T follicular helper cell (primary cell): ENCODE measurements around the gene CNIH1.
"Not testable (repeated sequence)": the region's sequence is repeated elsewhere in the genome, so short reads cannot be mapped to it uniquely, and the experiment has no call there.

Source experiments
- DNase-seq: peaks from one replicate; pipeline ENCODE4 v3.0.0-alpha.2; 2020; ENCODE audit warnings: low read depth

Gene CNIH1

GRCh38 chr14:54467280-54467679 is 26.1 kb upstream of the CNIH1 start:
- no peak for DNase-seq

GRCh38 chr14:54465654-54466053 is 24.5 kb upstream of the CNIH1 start:
- DNase-seq = no peak

- DNase-seq = no peak
These were observed 20.9 kb upstream of the CNIH1 start for GRCh38 chr14:54462048-54462447.

- no peak for DNase-seq
These were observed 17.9 kb upstream of the CNIH1 start for GRCh38 chr14:54459106-54459505.

- not testable (repeated sequence) for DNase-seq
These were observed 17.4 kb upstream of the CNIH1 start for GRCh38 chr14:54458536-54458935.

- no peak for DNase-seq
These were observed 16.4 kb upstream of the CNIH1 start for GRCh38 chr14:54457609-54457996.

- DNase-seq = not testable (repeated sequence)
These were observed 15.8 kb upstream of the CNIH1 start for GRCh38 chr14:54456820-54457608.

- DNase-seq = no peak
These were observed 14.2 kb upstream of the CNIH1 start for GRCh38 chr14:54455363-54455762.

GRCh38 chr14:54453990-54454389 is 12.8 kb upstream of the CNIH1 start:
- not testable (repeated sequence) for DNase-seq

- DNase-seq = no peak
These were observed 12.1 kb upstream of the CNIH1 start for GRCh38 chr14:54453252-54453651.

GRCh38 chr14:54451961-54452360 is 10.8 kb upstream of the CNIH1 start:
- DNase-seq = no peak

GRCh38 chr14:54451121-54451601 is 10.0 kb upstream of the CNIH1 start:
- DNase-seq = no peak

- no peak for DNase-seq
These were observed 9.4 kb upstream of the CNIH1 start for GRCh38 chr14:54450535-54450934.

- no peak for DNase-seq
These were observed 6.1 kb upstream of the CNIH1 start for GRCh38 chr14:54447231-54447692.

GRCh38 chr14:54446161-54446693 is 5.1 kb upstream of the CNIH1 start:
- no peak for DNase-seq

- no peak for DNase-seq
These were observed 3.5 kb upstream of the CNIH1 start for GRCh38 chr14:54444681-54445080.

- DNase-seq = no peak
These were observed 2.8 kb upstream of the CNIH1 start for GRCh38 chr14:54443981-54444380.

- not testable (repeated sequence) for DNase-seq
These were observed 1.8 kb upstream of the CNIH1 start for GRCh38 chr14:54442961-54443360.

GRCh38 chr14:54440476-54440872 is 700 bp downstream of the CNIH1 start:
- DNase-seq = no peak

GRCh38 chr14:54440037-54440436 is 1.1 kb downstream of the CNIH1 start:
- DNase-seq = no peak

- no peak for DNase-seq
These were observed 2.5 kb downstream of the CNIH1 start for GRCh38 chr14:54438703-54439102.

- DNase-seq = not testable (repeated sequence)
These were observed 3.2 kb downstream of the CNIH1 start for GRCh38 chr14:54437954-54438353.

GRCh38 chr14:54435500-54435981 is 5.6 kb downstream of the CNIH1 start:
- no peak for DNase-seq
